ENCODE measurements around the gene MAPK8IP1. TPM values are rescaled to one million over a fixed set of nuclear protein-coding genes. Genes with fewer than 3 reads are reported as not detected.
"Not testable (repeated sequence)": the region's sequence is repeated elsewhere in the genome, so short reads cannot be mapped to it uniquely, and the experiment has no call there.

Gene MAPK8IP1
- total RNA-seq, 4 donors from 2014 or later, result 9.5 to 25.1 (median 17.4) TPM

- TF ChIP-seq CTCF (IDR thresholded peaks at IDR 0.05) (no peak), POLR2A (IDR thresholded peaks at IDR 0.05) (no peak)
- DNase-seq, result no peak
- no peaks in the 10 kb centered on the region for H3K9me3 ChIP-seq
- no peak overlapping the region for H3K27ac ChIP-seq
- peaks cover 6% of the 10 kb centered on the region in 2 donors for H3K36me3 ChIP-seq
- 91 to 98% methylated on average over 11 to 14 of the region's 19 CpGs for WGBS, 2 donors
- no peaks in the 10 kb centered on the region for H3K27me3 ChIP-seq
- no peak overlapping the region for H3K4me3 ChIP-seq (replicated peaks in 1 of 3)
- H3K4me1 ChIP-seq, result peaks cover 10 to 11% of the 10 kb centered on the region in 2 donors
- intact Hi-C loops (cut with DNase I), result no loop called here
These were observed 19.6 kb downstream of the MAPK8IP1 start for GRCh38 chr11:45905095-45905494.

GRCh38 chr11:45905576-45905975, 20.1 kb downstream of the MAPK8IP1 start:
- H3K4me3 ChIP-seq (replicated peaks in 1 of 3); H3K4me1 ChIP-seq; H3K9me3 ChIP-seq; H3K27ac ChIP-seq; intact Hi-C loops (cut with DNase I); DNase-seq; H3K27me3 ChIP-seq; H3K36me3 ChIP-seq: not testable (repeated sequence)
- WGBS, 2 donors, result 76 to 80% methylated on average over 1 to 3 of the region's 6 CpGs

GRCh38 chr11:45906096-45906682, 20.7 kb downstream of the MAPK8IP1 start:
- TF ChIP-seq POLR2A (IDR thresholded peaks at IDR 0.05) (no peak), CTCF (IDR thresholded peaks at IDR 0.05) (no peak)
- H3K27me3 ChIP-seq, result no peaks in the 10 kb centered on the region
- no peak overlapping the region for H3K4me3 ChIP-seq (replicated peaks in 1 of 3)
- H3K27ac ChIP-seq, result no peak overlapping the region
- H3K36me3 ChIP-seq, result peaks cover 6 to 15% of the 10 kb centered on the region in 2 donors
- intact Hi-C loops (cut with DNase I), result no loop called here
- DNase-seq, result no peak
- no peaks in the 10 kb centered on the region for H3K9me3 ChIP-seq
- peaks cover under 1 to 2% of the 10 kb centered on the region in 2 donors for H3K4me1 ChIP-seq
- WGBS, 2 donors, result 74 to 82% methylated on average over 14 to 17 of the region's 19 CpGs

- TF ChIP-seq CTCF (IDR thresholded peaks at IDR 0.05) (no peak), POLR2A (IDR thresholded peaks at IDR 0.05) (no peak)
- no peak for DNase-seq
- peaks cover 6 to 23% of the 10 kb centered on the region in 2 donors for H3K36me3 ChIP-seq
- H3K27me3 ChIP-seq, result no peaks in the 10 kb centered on the region
- H3K9me3 ChIP-seq, result no peaks in the 10 kb centered on the region
- no peak within 1 kb of the TSS for H3K4me3 ChIP-seq (replicated peaks in 1 of 3)
- H3K4me1 ChIP-seq, result no peaks in the 10 kb centered on the region
- no peak within 1 kb of the TSS for H3K27ac ChIP-seq
- 72 to 73% methylated on average over 13 to 18 of the region's 18 CpGs for WGBS, 2 donors
- intact Hi-C loops (cut with DNase I), result no loop called here
These were observed 21.6 kb downstream of the MAPK8IP1 start, which contains the start of gene FREY1 for GRCh38 chr11:45906965-45907611. Gene FREY1 (minus strand): TSS chr11:45907271. CDS start chr11:45907245, 26 bp downstream.

- H3K9me3 ChIP-seq, result no peaks in the 10 kb centered on the region
- H3K27ac ChIP-seq, result no peak overlapping the region
- H3K27me3 ChIP-seq, result no peaks in the 10 kb centered on the region
- no peaks in the 10 kb centered on the region for H3K4me1 ChIP-seq
- H3K4me3 ChIP-seq (replicated peaks in 1 of 3), result no peak overlapping the region
- TF ChIP-seq CTCF (IDR thresholded peaks at IDR 0.05), result no peak
- TF ChIP-seq POLR2A (IDR thresholded peaks at IDR 0.05), result no peak
- peaks cover 8 to 23% of the 10 kb centered on the region in 2 donors for H3K36me3 ChIP-seq
- intact Hi-C loops (cut with DNase I), result no loop called here
- WGBS, 2 donors, result 50 to 88% methylated on average over 3 to 8 of the region's 8 CpGs
- no peak for DNase-seq
These were observed 22.5 kb downstream of the MAPK8IP1 start for GRCh38 chr11:45907911-45908370.

Data from thyroid gland (tissue), 4 donors.